WERI-Rb-1 (cell line): ENCODE data around the gene PUM2.

Experiments
- DNase-seq: peaks from one replicate; pipeline ENCODE4 v3.0.0-alpha.2; 2020
- H3K27ac ChIP-seq: fragments of 250-450 bp; sonication (Bioruptor Pico); 2 replicates; pipeline ENCODE4 v1.5.1; 2020; ENCODE audit warnings: mild to moderate bottlenecking, moderate library complexity
- H3K27me3 ChIP-seq: fragments of 250-450 bp; sonication (Bioruptor Pico); 2 replicates; pipeline ENCODE4 v1.5.1; 2021; ENCODE audit warnings: mild to moderate bottlenecking, low read depth, moderate library complexity; ENCODE audit not compliant: insufficient read depth, severe bottlenecking
- H3K36me3 ChIP-seq: fragments of 250-450 bp; sonication (Bioruptor Pico); 2 replicates; pipeline ENCODE4 v1.5.1; 2020; ENCODE audit warnings: mild to moderate bottlenecking, moderate library complexity
- H3K4me3 ChIP-seq: 2 replicates; pipeline ENCODE4 v1.5.1; 2011; ENCODE audit warnings: low read depth, mild to moderate bottlenecking, control low read depth, low read length
- H3K9me3 ChIP-seq: fragments of 250-450 bp; sonication (Bioruptor Pico); 2 replicates; pipeline ENCODE4 v1.5.1; 2021; ENCODE audit warnings: mild to moderate bottlenecking, moderate library complexity; ENCODE audit not compliant: severe bottlenecking
- CTCF ChIP-seq: IDR thresholded peaks from 2 replicates; pipeline ENCODE4 v1.5.1; 2011; ENCODE audit warnings: low read depth, mild to moderate bottlenecking, control low read depth, inconsistent platforms, low read length

PUM2 gene

GRCh38 chr2:20330192-20330591 is 20.5 kb downstream of the PUM2 start:
- Histone ChIP-seq H3K4me3 (no peak overlapping the region), H3K27me3 (no peaks in the 10 kb centered on the region), H3K9me3 (no peaks in the 10 kb centered on the region), H3K36me3 (peaks cover 44% of the 10 kb centered on the region), H3K27ac (no peak overlapping the region)
- no peak for TF ChIP-seq CTCF
- no peak for DNase-seq

GRCh38 chr2:20327370-20327769 is 23.3 kb downstream of the PUM2 start:
- H3K4me3 ChIP-seq = no peak overlapping the region
- TF ChIP-seq CTCF = no peak
- H3K36me3 ChIP-seq = peaks cover 56% of the 10 kb centered on the region
- H3K27ac ChIP-seq = no peak overlapping the region
- H3K9me3 ChIP-seq = no peaks in the 10 kb centered on the region
- H3K27me3 ChIP-seq = no peaks in the 10 kb centered on the region
- no peak for DNase-seq

- no peak overlapping the region for H3K27ac ChIP-seq
- no peaks in the 10 kb centered on the region for H3K27me3 ChIP-seq
- no peaks in the 10 kb centered on the region for H3K9me3 ChIP-seq
- H3K4me3 ChIP-seq = no peak overlapping the region
- H3K36me3 ChIP-seq = peaks cover 66% of the 10 kb centered on the region
- peak; percentile 89 for TF ChIP-seq CTCF
- DNase-seq = peak; percentile 76
Measured at GRCh38 chr2:20326163-20326780, 24.4 kb downstream of the PUM2 start.

- no peak for DNase-seq
- no peaks in the 10 kb centered on the region for H3K27me3 ChIP-seq
- H3K36me3 ChIP-seq = peaks cover 88% of the 10 kb centered on the region
- H3K9me3 ChIP-seq = no peaks in the 10 kb centered on the region
- TF ChIP-seq CTCF = no peak
- no peak overlapping the region for H3K27ac ChIP-seq
- no peak overlapping the region for H3K4me3 ChIP-seq
Measured at GRCh38 chr2:20322527-20323300, 27.9 kb downstream of the PUM2 start.

- no peaks in the 10 kb centered on the region for H3K9me3 ChIP-seq
- no peak overlapping the region for H3K4me3 ChIP-seq
- H3K27me3 ChIP-seq = no peaks in the 10 kb centered on the region
- peaks cover 95% of the 10 kb centered on the region for H3K36me3 ChIP-seq
- H3K27ac ChIP-seq = no peak overlapping the region
- no peak for TF ChIP-seq CTCF
- DNase-seq = no peak
Measured at GRCh38 chr2:20317690-20318089, 33.0 kb downstream of the PUM2 start.

GRCh38 chr2:20317197-20317596 is 33.4 kb downstream of the PUM2 start:
- Histone ChIP-seq H3K27me3 (no peaks in the 10 kb centered on the region), H3K9me3 (no peaks in the 10 kb centered on the region), H3K27ac (no peak overlapping the region), H3K36me3 (peaks cover 95% of the 10 kb centered on the region), H3K4me3 (no peak overlapping the region)
- TF ChIP-seq CTCF = no peak
- DNase-seq = no peak
